MM.1S (cell line): ENCODE measurements around the gene ZNF521.

Experiments
- DNase-seq: peaks from one replicate; pipeline ENCODE4 v3.0.0-alpha.2; 2015
- H2AFZ ChIP-seq: fragments of 300-600 bp; sonication (generic); 2 replicates; pipeline ENCODE4 v1.6.0; 2016; ENCODE audit warnings: antibody characterized with exemption, low read length
- H3F3A ChIP-seq: fragments of 300-600 bp; sonication (generic); 2 replicates; pipeline ENCODE4 v1.6.1; 2016; ENCODE audit warnings: mild to moderate bottlenecking, antibody characterized with exemption, low read length, moderate library complexity, mixed read lengths; ENCODE audit not compliant: insufficient read depth
- H3K27ac ChIP-seq: fragments of 300-600 bp; sonication (generic); 2 replicates; pipeline ENCODE4 v1.5.1; 2016; ENCODE audit warnings: mild to moderate bottlenecking, low read length
- H3K27me3 ChIP-seq: fragments of 300-600 bp; sonication (generic); replicated peaks from 2 replicates; pipeline ENCODE4 v1.6.0; 2016; ENCODE audit warnings: low read length; ENCODE audit not compliant: insufficient read depth
- H3K36me3 ChIP-seq: fragments of 300-600 bp; sonication (generic); replicated peaks from 2 replicates; pipeline ENCODE4 v1.6.1; 2016; ENCODE audit warnings: mild to moderate bottlenecking, low read length, mixed read lengths; ENCODE audit not compliant: insufficient read depth
- H3K4me1 ChIP-seq: fragments of 300-600 bp; sonication (generic); 2 replicates; pipeline ENCODE4 v1.6.1; 2016; ENCODE audit warnings: low read length, mixed read lengths
- H3K4me2 ChIP-seq: fragments of 300-600 bp; sonication (generic); 2 replicates; pipeline ENCODE4 v1.6.0; 2016; ENCODE audit warnings: low read depth, low read length
- H3K4me3 ChIP-seq: fragments of 300-600 bp; sonication (generic); 2 replicates; pipeline ENCODE4 v1.5.1; 2016; ENCODE audit warnings: low read length, mixed read lengths
- H3K79me2 ChIP-seq: fragments of 300-600 bp; sonication (generic); 2 replicates; pipeline ENCODE4 v1.6.1; 2016; ENCODE audit warnings: mixed run types, low read length, mixed read lengths
- H3K9ac ChIP-seq: fragments of 300-600 bp; sonication (generic); 2 replicates; pipeline ENCODE4 v1.6.1; 2016; ENCODE audit warnings: low read length, mixed read lengths
- H3K9me2 ChIP-seq: fragments of 300-600 bp; sonication (generic); replicated peaks from 2 replicates; pipeline ENCODE4 v1.6.1; 2016; ENCODE audit warnings: mild to moderate bottlenecking, low read length, mixed read lengths; ENCODE audit not compliant: insufficient read depth
- H3K9me3 ChIP-seq: fragments of 300-600 bp; sonication (generic); replicated peaks from 2 replicates; pipeline ENCODE4 v1.6.1; 2016; ENCODE audit warnings: mild to moderate bottlenecking, low read length, mixed read lengths; ENCODE audit not compliant: insufficient read depth
- H4K20me1 ChIP-seq: fragments of 300-600 bp; sonication (generic); 2 replicates; pipeline ENCODE4 v1.6.1; 2016; ENCODE audit warnings: mild to moderate bottlenecking, low read length, moderate library complexity, mixed read lengths; ENCODE audit not compliant: insufficient read depth
- CTCF ChIP-seq: fragments of 300-600 bp; sonication (generic); IDR thresholded peaks from 2 replicates; pipeline ENCODE4 v1.5.1; 2016; ENCODE audit warnings: antibody characterized with exemption, low read length, mixed read lengths
- EZH2 ChIP-seq: fragments of 300-600 bp; sonication (generic); optimal IDR thresholded peaks from 2 replicates; pipeline ENCODE3; 2017; ENCODE audit warnings: low read depth, mild to moderate bottlenecking, antibody characterized with exemption, low read length, mixed read lengths
- EZH2phosphoT487 ChIP-seq: fragments of 300-600 bp; sonication (generic); IDR thresholded peaks from 2 replicates; pipeline ENCODE4 v1.6.1; 2018; ENCODE audit warnings: antibody characterized with exemption, low read length

The ZNF521 gene

GRCh38 chr18:25192065-25192464 is 159.9 kb downstream of the ZNF521 start:
- Histone ChIP-seq H3K79me2 (no peaks in the 10 kb centered on the region), H3K27me3 (no peaks in the 10 kb centered on the region), H3K9me2 (no peaks in the 10 kb centered on the region), H3F3A (no peaks in the 10 kb centered on the region), H2AFZ (no peak overlapping the region), H3K9ac (no peak overlapping the region), H3K36me3 (no peaks in the 10 kb centered on the region), H3K4me3 (no peak overlapping the region), H3K4me1 (no peaks in the 10 kb centered on the region), H3K4me2 (no peak overlapping the region), H4K20me1 (no peaks in the 10 kb centered on the region), H3K9me3 (no peaks in the 10 kb centered on the region), H3K27ac (no peak overlapping the region)
- TF ChIP-seq CTCF (no peak), EZH2 (no peak), EZH2phosphoT487 (no peak)
- no peak for DNase-seq

- H3K4me1 ChIP-seq = no peaks in the 10 kb centered on the region
- no peak overlapping the region for H3K4me3 ChIP-seq
- H3K9me3 ChIP-seq = no peaks in the 10 kb centered on the region
- no peaks in the 10 kb centered on the region for H3K27me3 ChIP-seq
- H3K79me2 ChIP-seq = no peaks in the 10 kb centered on the region
- no peaks in the 10 kb centered on the region for H3K36me3 ChIP-seq
- H3K9ac ChIP-seq = no peak overlapping the region
- H3F3A ChIP-seq = no peaks in the 10 kb centered on the region
- no peaks in the 10 kb centered on the region for H4K20me1 ChIP-seq
- H3K27ac ChIP-seq = peak overlapping the region; percentile 5; the same call in 1 of the 2 replicates
- no peaks in the 10 kb centered on the region for H3K9me2 ChIP-seq
- peak; percentile 70 for DNase-seq
- TF ChIP-seq CTCF = no peak
- TF ChIP-seq EZH2phosphoT487 = no peak
- TF ChIP-seq EZH2 = no peak
- peak overlapping the region; percentile 3; the same call in 1 of the 2 replicates for H3K4me2 ChIP-seq
- H2AFZ ChIP-seq = no peak overlapping the region
Observed at GRCh38 chr18:25190472-25190871, 161.5 kb downstream of the ZNF521 start.

GRCh38 chr18:25189391-25190185 is 162.4 kb downstream of the ZNF521 start:
- Histone ChIP-seq H3F3A (no peaks in the 10 kb centered on the region), H3K27me3 (no peaks in the 10 kb centered on the region), H3K79me2 (no peaks in the 10 kb centered on the region), H3K9me2 (no peaks in the 10 kb centered on the region), H3K4me2 (no peak overlapping the region), H3K4me1 (no peaks in the 10 kb centered on the region), H2AFZ (no peak overlapping the region), H3K27ac (no peak overlapping the region), H4K20me1 (no peaks in the 10 kb centered on the region), H3K9ac (no peak overlapping the region), H3K4me3 (no peak overlapping the region), H3K9me3 (no peaks in the 10 kb centered on the region), H3K36me3 (no peaks in the 10 kb centered on the region)
- TF ChIP-seq EZH2 (no peak), CTCF (no peak), EZH2phosphoT487 (no peak)
- no peak for DNase-seq
